NCI-H2227 (cell line): Measurements from ENCODE around the gene BLACAT1.
A peak's percentile ranks its signal among the peaks of the same experiment; 100 is the strongest.
"Not testable (repeated sequence)": the region's sequence is repeated elsewhere in the genome, so short reads cannot be mapped to it uniquely, and the experiment has no call there.

Source experiments
- DNase-seq: peaks from one replicate; lab custom pipeline; 2025; ENCODE audit not compliant: unreplicated experiment; lab: John Stamatoyannopoulos, UW

BLACAT1 gene

DNA sequence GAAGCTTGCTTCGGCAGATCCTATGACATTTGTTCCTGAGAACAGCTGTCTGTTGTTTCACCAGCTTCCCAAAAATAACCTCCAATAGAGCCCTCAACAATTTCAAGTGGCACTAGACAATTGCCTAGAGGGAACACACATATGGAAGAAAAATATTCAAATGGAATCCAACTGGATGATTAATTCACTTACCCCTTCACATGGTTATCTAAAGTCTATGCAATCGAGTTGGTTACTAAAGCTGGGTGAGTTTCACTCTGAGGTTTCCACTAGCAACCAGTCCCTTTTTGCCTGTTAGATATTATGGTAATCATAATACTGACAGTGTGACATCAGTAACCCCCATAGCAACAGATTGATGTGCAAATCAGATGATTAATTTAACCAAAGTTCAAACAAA lies 34.0 kb downstream of the BLACAT1 start, which contains the start of gene LEMD1:
Gene LEMD1 (minus strand): TSS at position 259 of the 400 bp plus-strand sequence. CDS start 1,520 bp downstream, outside the sequence.
- DNase-seq: no peak

- no peak for DNase-seq
These were observed 34.9 kb downstream of the BLACAT1 start for GRCh38 chr1:205420938-205421337.

- no peak for DNase-seq
These were observed 37.8 kb downstream of the BLACAT1 start for GRCh38 chr1:205417870-205418635.

DNA sequence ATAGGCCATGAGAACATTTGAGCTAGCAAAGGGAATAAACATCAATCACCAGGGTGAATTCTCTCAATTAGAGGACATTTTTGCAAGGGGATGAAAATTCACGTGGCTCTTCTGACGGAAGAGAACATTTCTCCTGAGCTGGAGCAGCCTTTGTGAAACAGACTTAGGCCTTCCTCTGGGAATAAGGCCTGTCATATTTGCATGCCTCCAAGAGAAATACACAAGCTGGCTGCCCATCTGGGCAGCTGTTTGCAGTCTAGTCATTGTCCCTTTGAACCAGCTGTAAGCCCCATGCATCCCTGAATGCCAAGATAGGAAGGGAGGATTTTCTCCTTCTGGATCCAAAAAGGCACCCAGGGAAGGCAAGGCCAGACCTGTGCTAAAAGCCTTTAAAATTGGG lies 39.5 kb downstream of the BLACAT1 start:
- DNase-seq: no peak

DNA sequence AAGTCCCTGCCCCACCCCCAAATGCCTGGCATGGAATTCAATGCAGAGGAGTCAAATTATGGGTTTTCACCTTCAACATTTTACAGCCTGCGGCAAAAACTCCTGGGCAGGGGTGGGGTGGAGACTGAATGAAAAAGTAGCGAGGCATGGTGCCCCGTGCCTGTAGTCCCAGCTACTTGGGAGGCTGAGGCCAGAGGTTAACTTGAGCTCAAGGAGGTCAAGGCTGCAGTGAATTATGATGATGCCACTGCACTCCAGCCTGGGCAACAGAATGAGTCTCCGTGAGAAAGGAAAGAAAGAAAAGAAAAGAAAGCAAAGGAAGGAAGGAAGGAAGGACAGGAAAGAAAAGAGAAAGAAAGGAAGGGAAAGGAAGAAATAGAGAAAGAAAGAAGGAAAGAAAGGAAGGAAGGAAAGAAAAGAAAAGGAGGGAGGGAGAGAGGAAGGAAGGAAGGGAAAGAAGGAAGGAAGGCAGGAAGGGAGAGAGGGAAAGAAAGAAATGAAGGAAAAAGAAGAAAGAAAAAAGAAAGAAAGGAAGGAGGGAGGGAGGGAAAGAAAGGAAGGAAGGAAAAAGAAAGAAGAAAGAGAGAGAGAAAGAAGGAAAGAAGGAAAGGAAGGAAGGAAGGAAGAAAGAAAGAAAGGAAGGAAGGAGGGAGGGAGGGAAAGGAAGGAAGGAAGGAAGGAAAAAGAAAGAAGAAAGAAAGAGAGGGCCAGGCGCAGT lies 45.1 kb downstream of the BLACAT1 start:
- peak; percentile 17 for DNase-seq

DNA sequence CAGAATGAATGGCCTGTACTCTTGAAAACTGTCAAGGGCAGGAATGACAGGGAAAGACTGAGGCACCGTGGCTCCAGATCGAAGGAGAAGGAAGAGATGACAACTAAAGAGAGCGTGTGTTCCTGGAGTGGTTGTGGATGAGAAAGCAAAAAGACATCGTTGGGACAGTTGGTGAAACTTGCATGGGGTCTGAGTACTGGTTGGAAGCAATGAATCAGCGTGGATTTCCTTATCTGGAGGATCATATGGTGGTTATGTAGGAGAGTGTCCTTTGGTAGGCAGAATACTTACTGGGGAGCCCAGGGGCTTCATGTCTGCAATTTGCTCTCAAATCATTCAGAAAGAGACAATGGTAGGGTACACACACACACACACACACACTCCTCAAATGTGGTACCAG lies 47.9 kb downstream of the BLACAT1 start:
- no peak for DNase-seq

DNA sequence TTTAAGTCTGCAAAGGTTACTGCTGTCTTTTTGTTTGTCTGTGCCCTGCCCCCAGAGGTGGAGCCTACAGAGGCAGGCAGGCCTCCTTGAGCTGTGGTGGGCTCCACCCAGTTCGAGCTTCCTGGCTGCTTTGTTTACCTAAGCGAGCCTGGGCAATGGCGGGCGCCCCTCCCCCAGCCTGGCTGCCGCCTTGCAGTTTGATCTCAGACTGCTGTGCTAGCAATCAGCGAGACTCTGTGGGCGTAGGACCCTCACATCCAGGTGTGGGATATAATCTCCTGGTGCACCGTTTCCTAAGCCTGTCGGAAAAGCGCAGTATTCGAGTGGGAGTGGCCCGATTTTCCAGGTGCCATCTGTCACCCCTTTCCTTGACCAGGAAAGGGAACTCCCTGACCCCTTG lies 49.6 kb downstream of the BLACAT1 start:
- DNase-seq: not testable (repeated sequence)
